ENCODE results near the gene FMO1. TPM values are rescaled to one million over a fixed set of nuclear protein-coding genes. Genes with fewer than 3 reads are reported as not detected.

The FMO1 gene
- polyA plus RNA-seq, 1 donor from 2014 or later: not detected

GRCh38 chr1:171313835-171314320 lies 65.6 kb downstream of the FMO1 start, which contains the start of gene FMO4:
TSS of gene FMO4 (plus strand) at chr1:171314183. CDS start at chr1:171319826, 5,643 bp downstream.
- H3K4me2 ChIP-seq (ENCODE audit: low read length): no peak within 1 kb of the TSS
- TF ChIP-seq EZH2 (IDR thresholded peaks at IDR 0.05; ENCODE audit: borderline replicate concordance, insufficient read depth, low read length, poor library complexity, severe bottlenecking) (no peak), RAD21 (conservative IDR thresholded peaks at IDR 0.05) (peak; percentile 65), TAF1 (IDR thresholded peaks at IDR 0.05; ENCODE audit: low read depth) (no peak), POLR2AphosphoS5 (IDR thresholded peaks at IDR 0.05) (no peak), MXI1 (conservative IDR thresholded peaks at IDR 0.05; ENCODE audit: poor library complexity, severe bottlenecking) (no peak), EP300 (conservative IDR thresholded peaks at IDR 0.05; ENCODE audit: poor library complexity, severe bottlenecking) (no peak), SMC3 (conservative IDR thresholded peaks at IDR 0.05; ENCODE audit: poor library complexity) (peak; percentile 53)
- TF ChIP-seq, protein P1, sequence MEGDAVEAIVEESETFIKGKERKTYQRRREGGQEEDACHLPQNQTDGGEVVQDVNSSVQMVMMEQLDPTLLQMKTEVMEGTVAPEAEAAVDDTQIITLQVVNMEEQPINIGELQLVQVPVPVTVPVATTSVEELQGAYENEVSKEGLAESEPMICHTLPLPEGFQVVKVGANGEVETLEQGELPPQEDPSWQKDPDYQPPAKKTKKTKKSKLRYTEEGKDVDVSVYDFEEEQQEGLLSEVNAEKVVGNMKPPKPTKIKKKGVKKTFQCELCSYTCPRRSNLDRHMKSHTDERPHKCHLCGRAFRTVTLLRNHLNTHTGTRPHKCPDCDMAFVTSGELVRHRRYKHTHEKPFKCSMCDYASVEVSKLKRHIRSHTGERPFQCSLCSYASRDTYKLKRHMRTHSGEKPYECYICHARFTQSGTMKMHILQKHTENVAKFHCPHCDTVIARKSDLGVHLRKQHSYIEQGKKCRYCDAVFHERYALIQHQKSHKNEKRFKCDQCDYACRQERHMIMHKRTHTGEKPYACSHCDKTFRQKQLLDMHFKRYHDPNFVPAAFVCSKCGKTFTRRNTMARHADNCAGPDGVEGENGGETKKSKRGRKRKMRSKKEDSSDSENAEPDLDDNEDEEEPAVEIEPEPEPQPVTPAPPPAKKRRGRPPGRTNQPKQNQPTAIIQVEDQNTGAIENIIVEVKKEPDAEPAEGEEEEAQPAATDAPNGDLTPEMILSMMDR (IDR thresholded peaks at IDR 0.05; ENCODE audit: poor library complexity, severe bottlenecking): peak; percentile 74
- H3K9me3 ChIP-seq (ENCODE audit: low read length): no peaks in the 10 kb centered on the region
- no peaks in the 10 kb centered on the region for H3K79me2 ChIP-seq (replicated peaks; ENCODE audit: insufficient read depth, low read length)
- H3K27ac ChIP-seq (ENCODE audit: low read length): no peak within 1 kb of the TSS
- no peak within 1 kb of the TSS for H2AFZ ChIP-seq (ENCODE audit: low read depth, low read length)
- H3K36me3 ChIP-seq (ENCODE audit: insufficient read depth, low read length): no peaks in the 10 kb centered on the region
- H4K20me1 ChIP-seq (ENCODE audit: insufficient read depth): no peaks in the 10 kb centered on the region
- H3K9ac ChIP-seq (ENCODE audit: low read length): no peak within 1 kb of the TSS
- H3K27me3 ChIP-seq (ENCODE audit: insufficient read depth, low read depth, low read length): no peaks in the 10 kb centered on the region
- H3K9me2 ChIP-seq (ENCODE audit: insufficient read depth, low read length): no peaks in the 10 kb centered on the region
- no peaks in the 10 kb centered on the region for H3F3A ChIP-seq (ENCODE audit: insufficient read depth, low read length, poor library complexity, severe bottlenecking)
- no peak within 1 kb of the TSS for H3K4me3 ChIP-seq (ENCODE audit: low read length)

- H3K27ac ChIP-seq (ENCODE audit: low read length): no peak overlapping the region
- no peak overlapping the region for H2AFZ ChIP-seq (ENCODE audit: low read depth, low read length)
- H3K79me2 ChIP-seq (replicated peaks; ENCODE audit: insufficient read depth, low read length): no peaks in the 10 kb centered on the region
- no peaks in the 10 kb centered on the region for H3K9me2 ChIP-seq (ENCODE audit: insufficient read depth, low read length)
- H3K36me3 ChIP-seq (ENCODE audit: insufficient read depth, low read length): no peaks in the 10 kb centered on the region
- no peaks in the 10 kb centered on the region for H3K9me3 ChIP-seq (ENCODE audit: low read length)
- no peaks in the 10 kb centered on the region for H3K27me3 ChIP-seq (ENCODE audit: insufficient read depth, low read depth, low read length)
- H3K9ac ChIP-seq (ENCODE audit: low read length): no peak overlapping the region
- TF ChIP-seq, protein P2, sequence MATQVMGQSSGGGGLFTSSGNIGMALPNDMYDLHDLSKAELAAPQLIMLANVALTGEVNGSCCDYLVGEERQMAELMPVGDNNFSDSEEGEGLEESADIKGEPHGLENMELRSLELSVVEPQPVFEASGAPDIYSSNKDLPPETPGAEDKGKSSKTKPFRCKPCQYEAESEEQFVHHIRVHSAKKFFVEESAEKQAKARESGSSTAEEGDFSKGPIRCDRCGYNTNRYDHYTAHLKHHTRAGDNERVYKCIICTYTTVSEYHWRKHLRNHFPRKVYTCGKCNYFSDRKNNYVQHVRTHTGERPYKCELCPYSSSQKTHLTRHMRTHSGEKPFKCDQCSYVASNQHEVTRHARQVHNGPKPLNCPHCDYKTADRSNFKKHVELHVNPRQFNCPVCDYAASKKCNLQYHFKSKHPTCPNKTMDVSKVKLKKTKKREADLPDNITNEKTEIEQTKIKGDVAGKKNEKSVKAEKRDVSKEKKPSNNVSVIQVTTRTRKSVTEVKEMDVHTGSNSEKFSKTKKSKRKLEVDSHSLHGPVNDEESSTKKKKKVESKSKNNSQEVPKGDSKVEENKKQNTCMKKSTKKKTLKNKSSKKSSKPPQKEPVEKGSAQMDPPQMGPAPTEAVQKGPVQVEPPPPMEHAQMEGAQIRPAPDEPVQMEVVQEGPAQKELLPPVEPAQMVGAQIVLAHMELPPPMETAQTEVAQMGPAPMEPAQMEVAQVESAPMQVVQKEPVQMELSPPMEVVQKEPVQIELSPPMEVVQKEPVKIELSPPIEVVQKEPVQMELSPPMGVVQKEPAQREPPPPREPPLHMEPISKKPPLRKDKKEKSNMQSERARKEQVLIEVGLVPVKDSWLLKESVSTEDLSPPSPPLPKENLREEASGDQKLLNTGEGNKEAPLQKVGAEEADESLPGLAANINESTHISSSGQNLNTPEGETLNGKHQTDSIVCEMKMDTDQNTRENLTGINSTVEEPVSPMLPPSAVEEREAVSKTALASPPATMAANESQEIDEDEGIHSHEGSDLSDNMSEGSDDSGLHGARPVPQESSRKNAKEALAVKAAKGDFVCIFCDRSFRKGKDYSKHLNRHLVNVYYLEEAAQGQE (IDR thresholded peaks at IDR 0.05; ENCODE audit: borderline replicate concordance): no peak
- no peak for TF ChIP-seq RAD21 (conservative IDR thresholded peaks at IDR 0.05)
- TF ChIP-seq POLR2AphosphoS5 (IDR thresholded peaks at IDR 0.05): no peak
- no peak for TF ChIP-seq TAF1 (IDR thresholded peaks at IDR 0.05; ENCODE audit: low read depth)
- TF ChIP-seq, protein P1 (IDR thresholded peaks at IDR 0.05; ENCODE audit: poor library complexity, severe bottlenecking): no peak
- no peak for TF ChIP-seq MXI1 (conservative IDR thresholded peaks at IDR 0.05; ENCODE audit: poor library complexity, severe bottlenecking)
- TF ChIP-seq EZH2 (IDR thresholded peaks at IDR 0.05; ENCODE audit: borderline replicate concordance, insufficient read depth, low read length, poor library complexity, severe bottlenecking): no peak
- TF ChIP-seq EP300 (conservative IDR thresholded peaks at IDR 0.05; ENCODE audit: poor library complexity, severe bottlenecking): no peak
- no peak for TF ChIP-seq SMC3 (conservative IDR thresholded peaks at IDR 0.05; ENCODE audit: poor library complexity)
- H3K4me3 ChIP-seq (ENCODE audit: low read length): no peak overlapping the region
- no peak overlapping the region for H3K4me2 ChIP-seq (ENCODE audit: low read length)
- H4K20me1 ChIP-seq (ENCODE audit: insufficient read depth): no peaks in the 10 kb centered on the region
- no peaks in the 10 kb centered on the region for H3F3A ChIP-seq (ENCODE audit: insufficient read depth, low read length, poor library complexity, severe bottlenecking)
These were observed 81.0 kb downstream of the FMO1 start for GRCh38 chr1:171329251-171329650.
